Neural progenitor cell (in vitro differentiated cells): ENCODE data around the gene GBP1.

Experiments
- CTCF ChIP-seq: fragments of 200-600 bp; sonication (generic); IDR thresholded peaks from 2 replicates; pipeline ENCODE4 v1.5.1; 2017; ENCODE audit warnings: antibody characterized with exemption, mild to moderate bottlenecking
- EZH2 ChIP-seq: fragments of 200-600 bp; sonication (generic); IDR thresholded peaks from 2 replicates; pipeline ENCODE4 v1.6.1; 2017; ENCODE audit warnings: antibody characterized with exemption, mild to moderate bottlenecking, moderate library complexity
- EZH2phosphoT487 ChIP-seq: fragments of 200-600 bp; sonication (generic); IDR thresholded peaks from 2 replicates; pipeline ENCODE4 v1.6.1; 2017; ENCODE audit warnings: antibody characterized with exemption

GRCh38 chr1:89023026-89023425 lies 42.0 kb downstream of the GBP1 start:
- TF ChIP-seq EZH2 (no peak), EZH2phosphoT487 (no peak), CTCF (no peak)
